ENCODE data around the gene LCN6.
A peak's percentile ranks its signal among the peaks of the same experiment; 100 is the strongest.
"Not testable (repeated sequence)": the region's sequence is repeated elsewhere in the genome, so short reads cannot be mapped to it uniquely, and the experiment has no call there.

Gene LCN6

DNA sequence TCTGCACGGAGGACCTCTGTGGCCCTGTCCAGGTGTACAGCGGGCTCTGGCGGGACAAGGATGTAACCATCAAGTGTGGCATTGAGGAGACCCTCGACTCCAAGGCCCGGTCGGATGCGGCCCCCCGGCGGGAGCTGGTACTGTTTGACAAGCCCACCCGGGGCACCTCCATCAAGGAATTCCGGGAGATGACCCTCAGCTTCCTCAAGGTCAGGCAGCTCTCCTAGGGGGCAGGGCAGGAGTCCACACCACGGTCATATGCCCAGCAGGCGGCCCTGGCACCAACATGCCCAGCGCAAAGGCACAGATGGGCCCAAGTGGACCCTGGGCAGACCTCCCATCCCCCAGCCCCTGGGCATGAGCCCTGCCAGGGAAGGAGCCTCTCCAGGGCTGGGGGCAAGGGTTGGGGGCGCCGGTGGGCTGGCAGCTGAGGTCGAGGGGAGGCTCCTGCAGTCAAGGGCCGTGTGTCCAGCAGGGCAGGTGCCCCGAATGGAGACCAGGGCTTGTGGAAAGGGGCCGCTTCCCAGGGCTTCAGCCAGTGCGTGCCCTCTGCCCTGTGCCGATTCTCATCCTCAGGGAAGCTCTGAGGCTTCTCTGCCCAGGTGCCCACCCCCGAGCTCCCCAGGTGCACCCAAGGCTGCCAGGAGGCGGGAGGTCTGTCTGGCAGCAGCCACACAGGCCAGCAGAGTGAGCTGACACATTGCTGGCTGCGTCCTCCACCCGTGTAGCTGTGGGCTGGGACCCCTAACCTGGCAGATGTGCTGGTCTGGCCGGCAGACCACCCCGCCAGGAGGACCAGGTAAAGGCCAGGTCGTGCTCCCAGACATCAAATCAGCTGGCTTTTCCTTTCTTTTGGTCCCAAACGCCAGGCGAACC, 26.0 kb downstream of the LCN6 start:
- DNase-seq, result peak in 1 of 2 experiments; percentile 52

DNA sequence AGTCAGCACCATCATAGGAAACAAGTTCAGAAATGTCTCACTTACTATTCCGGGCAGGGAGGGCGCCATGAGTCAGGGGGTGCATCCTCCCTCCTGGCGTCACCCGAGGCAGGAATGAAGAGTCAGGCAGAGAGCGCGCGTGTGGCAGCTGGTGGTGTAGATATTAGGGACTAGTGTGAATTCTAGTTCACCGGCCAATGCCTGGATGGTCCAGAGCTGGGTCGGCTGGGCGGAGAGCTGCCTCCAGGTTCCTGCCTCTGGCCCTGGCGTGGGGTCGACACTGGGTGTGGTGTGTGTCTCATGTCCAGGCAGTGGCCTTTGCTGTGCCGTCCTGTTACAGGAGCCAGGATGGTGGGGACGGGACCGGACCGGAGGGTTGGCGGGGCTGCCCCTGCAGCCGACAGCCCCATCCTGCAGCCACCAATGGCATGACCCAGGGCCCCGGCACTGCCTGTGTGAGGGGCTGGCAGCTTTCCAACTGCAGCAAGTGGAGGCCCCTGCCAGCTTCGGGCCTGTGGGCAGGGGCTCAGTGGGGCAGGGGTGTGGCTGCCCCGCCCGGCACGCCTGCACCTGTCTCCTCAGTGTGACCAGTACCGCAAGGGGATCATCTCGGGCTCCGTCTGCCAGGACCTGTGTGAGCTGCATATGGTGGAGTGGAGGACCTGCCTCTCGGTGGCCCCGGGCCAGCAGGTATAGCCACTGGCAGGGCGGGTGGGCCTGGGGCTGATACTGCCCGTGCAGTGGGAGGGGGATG, 26.8 kb downstream of the LCN6 start:
- peak in 1 of 2 experiments; percentile 61 for DNase-seq

DNA sequence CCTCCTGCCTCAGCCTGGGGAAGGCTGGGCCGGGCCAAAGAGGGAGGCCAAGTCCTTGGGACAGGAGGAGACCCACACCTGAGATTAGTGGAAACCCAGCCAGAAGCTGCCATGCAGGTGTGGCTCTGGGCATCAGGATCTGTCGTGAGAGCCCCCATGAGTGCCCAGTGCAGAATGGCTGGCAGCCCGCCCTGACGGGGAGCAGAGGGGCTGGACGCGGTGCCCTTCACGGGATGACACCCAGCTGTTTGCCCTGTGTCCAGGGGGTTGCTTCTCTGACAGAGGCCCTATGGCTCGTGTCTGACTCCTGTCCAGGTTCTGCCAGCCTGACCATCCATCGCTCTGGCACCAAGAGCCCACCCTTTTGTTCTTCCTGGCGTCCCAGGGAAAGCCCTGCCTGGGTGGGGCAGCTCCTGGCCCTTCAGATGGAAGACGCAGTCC, 27.4 kb downstream of the LCN6 start:
- no peak for DNase-seq

DNA sequence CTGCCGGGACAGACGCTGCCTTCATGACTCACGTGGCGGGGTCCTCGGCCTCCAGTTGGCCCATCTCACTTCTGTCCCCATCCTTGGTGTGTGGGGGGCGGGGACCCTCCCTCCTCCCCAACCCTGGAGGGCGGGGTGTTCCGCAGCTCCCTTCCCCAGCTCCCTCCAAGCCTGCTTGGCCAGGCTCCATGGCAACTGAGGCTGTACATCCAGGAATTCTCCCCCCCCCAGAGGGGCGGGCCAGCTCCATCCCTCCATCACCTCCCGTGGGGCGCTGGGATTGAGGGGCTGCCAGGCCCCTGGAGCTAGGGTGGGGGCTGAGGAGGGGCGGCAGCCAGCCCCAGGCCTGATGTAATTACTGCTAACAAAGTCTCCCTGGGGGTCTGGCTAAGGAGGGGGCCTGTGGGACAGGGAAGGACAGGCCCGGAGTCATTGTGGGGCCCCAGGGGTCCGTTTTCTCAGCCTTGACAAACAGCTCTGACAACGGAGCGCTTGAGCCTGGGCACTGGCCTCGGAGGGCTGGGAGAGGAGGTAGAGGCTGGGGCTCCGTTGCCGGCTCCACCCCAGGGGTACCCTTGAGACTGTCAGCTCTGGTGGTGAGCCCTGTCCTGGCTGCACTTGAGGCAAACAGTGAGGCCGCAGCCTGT, 28.0 kb downstream of the LCN6 start:
- no peak for DNase-seq

DNA sequence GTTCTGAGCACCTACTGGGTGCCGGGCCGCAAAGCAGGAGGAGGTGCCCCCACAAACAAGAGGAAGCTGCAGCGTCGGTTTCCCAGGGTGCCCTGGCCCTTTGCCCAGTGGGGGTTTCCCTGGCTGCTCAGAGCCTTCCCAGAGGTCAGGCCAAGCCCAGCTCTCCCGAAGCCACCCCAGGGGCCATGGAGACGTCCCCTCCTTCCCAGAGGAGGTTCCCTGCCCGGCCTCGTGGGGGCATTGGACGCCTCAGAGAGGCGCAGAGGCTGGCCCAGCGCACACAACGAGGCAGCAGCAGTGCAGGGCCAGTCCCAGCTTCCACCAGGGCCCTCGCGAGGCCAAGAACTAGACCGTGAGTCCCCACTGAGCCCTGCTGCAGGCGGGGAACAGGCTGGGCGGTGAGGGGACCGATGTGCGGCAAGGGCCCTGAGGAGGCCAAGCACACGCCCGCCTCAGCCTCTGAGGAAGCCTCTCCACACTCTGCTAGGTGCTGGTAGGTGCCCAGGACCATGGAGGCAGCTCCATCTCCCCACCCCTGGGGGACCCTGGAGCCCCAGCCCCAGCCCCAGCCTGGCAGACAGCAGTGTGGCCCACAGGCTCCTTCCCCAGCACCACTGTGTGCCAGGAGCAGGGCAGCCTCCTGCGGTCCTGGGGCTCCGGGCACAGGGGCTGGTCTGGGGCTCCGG, 29.0 kb downstream of the LCN6 start:
- DNase-seq, result no peak

DNA sequence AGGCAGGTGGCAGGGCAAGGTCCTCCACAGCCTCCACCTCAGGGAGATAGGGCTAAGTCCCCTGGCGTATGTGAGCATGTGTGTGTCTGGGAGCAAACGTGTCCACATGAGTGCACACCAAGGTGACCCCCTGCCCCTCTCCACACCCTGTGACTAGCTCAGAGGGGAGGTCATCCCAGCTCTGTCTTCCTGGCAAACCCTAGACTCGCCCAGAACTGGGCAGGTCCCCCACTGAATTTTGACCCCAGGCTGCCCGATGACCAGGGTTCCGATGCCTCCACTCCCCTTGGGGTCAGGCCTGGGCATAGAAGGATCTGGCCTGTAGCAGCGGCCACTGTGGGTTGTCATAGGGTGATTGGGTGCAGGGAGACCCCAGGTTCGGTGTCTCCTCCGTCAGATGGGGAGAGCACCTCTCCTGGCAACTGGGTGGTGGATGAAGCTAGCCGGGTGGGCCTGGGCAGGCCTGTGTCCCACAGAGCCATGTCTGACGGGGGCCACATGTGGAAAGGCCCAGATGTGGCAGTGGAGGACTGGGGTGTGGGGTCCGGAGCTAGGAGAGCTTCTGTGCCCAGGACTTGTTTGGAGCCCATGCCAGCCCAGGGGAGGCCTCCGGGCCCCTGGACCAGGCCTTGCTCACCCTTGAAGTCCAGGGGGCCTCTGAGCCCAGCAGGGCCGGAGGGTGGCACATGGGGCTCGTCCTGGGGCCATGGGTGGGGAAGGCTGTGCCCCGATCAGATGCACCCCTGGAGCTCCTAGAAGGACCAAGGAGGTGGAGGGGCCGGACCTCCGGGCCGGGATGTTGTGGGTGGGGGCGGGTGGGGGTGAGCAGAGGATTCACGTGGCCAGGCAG, 29.8 kb downstream of the LCN6 start:
- no peak for DNase-seq

DNA sequence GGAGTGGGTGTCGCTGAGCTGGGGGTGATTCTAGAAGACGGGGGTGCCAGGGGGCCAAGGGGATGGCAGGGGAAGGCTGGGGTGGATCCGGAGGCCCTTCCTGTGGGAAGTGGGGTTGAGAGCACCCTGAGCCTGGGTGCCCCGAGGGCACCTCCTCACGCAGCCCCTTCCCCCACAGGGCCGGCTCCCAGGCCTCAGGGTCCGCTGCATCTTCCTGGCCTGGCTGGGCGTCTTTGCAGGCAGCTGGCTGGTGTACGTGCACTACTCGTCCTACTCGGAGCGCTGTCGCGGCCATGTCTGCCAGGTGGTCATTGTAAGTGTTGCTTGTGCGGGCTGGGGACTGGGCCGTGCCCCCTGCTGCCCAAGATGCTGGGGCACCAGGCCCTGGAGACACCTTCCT, 30.9 kb downstream of the LCN6 start:
- DNase-seq, result no peak

DNA sequence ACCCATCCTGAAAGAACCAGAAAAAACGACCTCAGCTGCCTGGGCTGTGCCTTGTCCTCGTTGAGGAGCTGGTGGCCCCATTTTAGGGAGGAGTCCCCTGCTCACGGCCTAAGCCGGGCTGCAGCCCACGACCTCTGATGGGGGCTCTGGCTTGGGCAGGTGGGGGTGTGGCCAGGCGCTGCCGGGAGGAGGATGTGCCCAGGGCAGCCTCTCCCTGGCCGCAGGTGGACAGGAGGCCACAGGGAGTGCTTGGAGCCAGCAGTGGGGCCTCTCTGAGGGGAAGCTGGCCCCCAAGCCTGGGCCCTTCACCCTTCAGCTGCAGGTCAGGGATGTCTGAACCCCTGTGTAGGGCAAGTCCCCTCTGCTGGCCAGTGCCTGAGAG, 33.4 kb downstream of the LCN6 start:
- DNase-seq, result no peak

DNA sequence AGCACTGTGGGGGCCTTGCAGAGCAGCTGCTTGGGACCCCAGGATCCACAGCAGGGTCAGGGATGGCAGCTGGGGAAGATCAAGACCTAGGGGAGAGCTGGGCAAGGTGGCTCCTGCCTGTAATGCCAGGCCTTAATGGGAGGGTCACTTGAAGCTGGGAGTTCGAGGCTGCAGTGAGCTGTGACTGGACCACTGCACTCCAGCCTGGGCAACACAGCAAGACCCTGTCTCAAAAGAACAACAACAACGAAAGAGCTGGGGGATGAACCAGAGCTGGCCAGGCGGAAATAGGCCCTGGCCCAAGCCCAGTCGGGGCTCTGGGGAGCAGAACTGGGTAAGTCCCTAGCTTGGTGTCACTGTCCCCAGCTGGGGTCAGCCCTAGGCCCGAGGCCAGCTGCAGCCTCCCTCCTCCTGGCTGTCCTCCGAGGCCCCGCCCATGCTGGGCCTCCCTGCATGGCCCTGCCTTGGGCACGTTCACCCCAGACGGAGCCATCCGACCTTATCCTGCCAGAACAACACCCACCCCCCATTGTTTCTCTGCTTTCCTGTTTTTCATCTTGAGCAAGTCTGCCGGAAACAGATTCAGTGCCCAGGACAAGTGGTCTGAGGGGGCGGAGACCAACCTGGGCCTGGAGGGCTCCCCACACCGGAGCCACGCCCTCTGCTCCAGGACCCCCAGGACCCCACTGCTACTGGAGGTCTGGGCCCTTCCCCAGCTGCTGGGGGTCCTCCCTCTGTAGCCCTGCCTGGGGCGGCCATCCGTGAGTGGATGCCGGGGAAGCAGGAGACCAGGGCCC, 34.0 kb downstream of the LCN6 start:
- DNase-seq, result no peak

DNA sequence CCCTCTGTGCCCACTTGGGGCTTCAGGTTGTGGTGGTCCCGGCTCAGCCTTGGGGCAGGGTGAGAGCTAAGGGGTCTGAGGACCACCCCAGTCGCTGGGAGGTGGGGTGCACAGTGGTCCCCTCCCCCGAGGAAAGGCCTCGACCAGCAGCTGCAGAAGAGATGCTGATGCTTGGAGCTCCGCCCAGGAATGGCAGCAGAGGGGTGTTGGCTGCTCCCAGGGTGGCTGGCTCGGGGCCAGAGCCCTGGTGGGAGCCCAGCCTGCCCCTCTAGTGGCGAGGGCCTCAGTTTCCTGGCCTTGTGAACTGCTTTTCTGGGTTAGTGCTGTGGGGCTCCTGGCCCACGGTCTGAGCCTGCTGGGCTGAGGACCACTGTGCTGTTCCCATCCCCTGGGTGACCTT, 34.8 kb downstream of the LCN6 start:
- peak in 1 of 2 experiments; percentile 53 for DNase-seq

DNA sequence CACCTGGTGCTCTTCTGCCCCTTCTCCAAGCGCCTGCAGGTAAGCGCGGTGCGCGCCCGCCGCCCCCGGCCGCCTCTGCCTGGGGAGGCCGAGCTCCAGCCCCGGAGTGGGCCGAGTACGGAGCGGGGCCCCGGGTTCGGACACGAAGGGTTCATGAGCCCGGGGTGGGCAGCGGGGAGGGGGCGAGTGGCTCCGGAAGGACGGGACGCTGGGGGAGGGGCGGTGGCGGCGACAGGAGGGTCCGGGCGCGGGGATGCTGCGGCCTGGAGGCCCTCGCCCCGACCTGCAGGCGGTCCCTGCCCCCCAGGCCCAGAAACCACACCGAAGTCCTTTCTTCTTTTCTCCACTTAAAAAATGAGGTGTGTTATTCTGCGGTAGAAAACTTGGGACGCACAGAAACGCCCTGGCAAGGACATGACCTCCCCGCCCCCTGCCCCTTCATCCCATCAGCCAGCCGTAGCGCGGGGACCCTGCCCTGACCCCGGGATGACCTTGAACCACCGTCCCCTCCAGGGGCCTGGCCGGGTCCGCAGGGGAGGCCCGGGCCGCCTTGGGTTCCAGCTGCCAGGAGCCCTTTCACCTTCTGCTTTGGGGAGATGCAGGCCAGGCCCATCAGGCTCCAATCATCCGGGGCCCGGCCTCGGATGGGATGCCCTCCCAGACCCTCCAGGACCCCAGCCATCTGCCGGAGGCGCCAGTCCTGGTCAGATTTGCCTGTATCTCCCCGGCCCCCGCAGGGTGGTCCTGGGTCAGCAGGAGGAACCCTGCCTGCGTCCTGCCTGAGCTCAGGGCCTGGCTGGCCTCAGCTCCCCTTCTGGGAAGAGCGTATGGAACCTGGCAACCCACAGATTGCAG, 35.4 kb downstream of the LCN6 start:
- no peak for DNase-seq

DNA sequence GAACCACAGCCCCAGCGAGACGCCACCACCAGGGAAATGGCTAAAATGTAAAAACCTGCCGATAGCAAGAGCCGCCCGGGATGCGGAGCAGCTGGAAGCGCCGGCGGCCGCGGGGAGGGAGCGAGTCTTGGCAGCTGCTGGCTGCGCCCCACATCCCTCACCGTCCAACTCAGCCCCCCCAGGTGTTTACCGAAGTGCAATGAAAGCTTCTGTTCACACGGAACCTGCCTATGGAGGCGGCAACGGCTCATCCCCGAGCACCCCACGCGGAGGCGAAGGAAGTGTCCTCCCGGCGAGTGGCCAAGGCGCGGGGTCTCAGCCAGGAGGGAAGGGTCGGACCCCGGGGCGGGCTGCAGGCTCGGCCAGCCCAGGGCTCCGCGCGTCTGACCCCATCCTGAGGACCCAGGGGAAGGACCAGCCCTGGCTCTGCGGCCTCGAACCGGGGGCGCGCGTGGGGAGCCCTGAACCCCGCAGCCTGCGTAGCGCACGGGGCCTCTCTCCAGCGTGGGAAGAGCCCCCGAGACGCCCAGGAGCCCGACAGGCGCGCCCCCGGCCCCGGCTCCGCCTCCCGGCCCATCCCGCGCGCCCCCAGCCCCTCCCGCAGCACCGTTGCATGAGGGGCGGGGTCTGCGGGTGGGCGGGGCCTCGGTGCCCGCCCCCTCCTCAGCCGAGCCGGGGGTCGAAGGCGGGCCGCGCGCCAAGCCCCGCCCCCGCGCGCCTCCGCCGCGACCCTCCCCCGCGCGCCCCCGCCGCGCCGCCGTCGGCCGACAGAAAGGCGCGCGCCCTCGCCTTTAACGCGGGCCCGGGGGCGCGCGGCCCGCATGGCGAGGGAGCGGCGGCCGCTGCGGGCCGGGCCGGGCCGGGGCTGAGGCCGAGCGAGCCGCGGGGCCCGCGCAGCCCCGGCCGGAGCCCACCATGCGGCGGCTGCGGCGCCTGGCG, 36.3 kb downstream of the LCN6 start, which contains the start of gene DIPK1B:
DIPK1B (plus strand) TSS at position 822 of the 939 bp plus-strand sequence; CDS start at position 916, 94 bp downstream.
- peak; percentile 38 to 82 for DNase-seq

DNA sequence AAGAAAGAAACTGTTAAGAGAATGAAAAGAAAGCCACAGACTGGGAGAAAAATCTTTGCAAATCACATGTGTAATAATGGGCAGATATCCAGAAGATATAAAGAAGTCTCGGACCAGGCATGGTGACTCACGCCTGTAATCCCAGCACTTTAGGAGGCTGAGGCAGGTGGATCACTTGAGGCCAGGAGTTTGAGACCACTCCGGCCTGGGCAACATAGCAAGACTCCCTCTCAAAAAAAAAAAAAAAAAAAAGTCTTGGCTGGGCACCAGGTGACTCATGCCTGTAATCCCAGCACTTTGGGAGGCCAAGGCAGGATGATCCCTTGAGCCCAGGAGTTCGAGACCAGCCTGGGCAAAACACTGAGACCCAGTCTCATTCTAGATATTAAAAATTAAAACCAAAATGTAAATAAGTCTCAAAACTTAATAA, 37.1 kb downstream of the LCN6 start:
- not testable (repeated sequence) for DNase-seq

DNA sequence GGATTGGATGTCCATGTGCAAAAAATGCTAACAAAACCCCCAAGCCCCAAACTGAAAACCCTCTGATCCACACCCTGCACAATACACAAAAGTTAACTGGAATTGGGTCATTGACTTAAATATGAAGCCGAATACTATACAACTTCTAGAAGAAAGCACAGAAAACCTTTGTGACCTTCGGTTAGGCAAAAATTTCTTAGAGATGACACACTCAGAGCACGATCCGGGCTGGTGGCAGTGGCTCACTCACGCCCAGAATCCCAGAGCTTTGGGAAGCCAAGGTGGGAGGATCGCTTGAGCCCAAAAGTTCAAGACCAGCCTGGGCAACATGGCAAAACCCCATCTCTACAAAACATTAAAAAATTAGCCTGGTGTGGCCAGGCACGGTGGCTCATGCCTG, 37.8 kb downstream of the LCN6 start:
- no peak for DNase-seq

DNA sequence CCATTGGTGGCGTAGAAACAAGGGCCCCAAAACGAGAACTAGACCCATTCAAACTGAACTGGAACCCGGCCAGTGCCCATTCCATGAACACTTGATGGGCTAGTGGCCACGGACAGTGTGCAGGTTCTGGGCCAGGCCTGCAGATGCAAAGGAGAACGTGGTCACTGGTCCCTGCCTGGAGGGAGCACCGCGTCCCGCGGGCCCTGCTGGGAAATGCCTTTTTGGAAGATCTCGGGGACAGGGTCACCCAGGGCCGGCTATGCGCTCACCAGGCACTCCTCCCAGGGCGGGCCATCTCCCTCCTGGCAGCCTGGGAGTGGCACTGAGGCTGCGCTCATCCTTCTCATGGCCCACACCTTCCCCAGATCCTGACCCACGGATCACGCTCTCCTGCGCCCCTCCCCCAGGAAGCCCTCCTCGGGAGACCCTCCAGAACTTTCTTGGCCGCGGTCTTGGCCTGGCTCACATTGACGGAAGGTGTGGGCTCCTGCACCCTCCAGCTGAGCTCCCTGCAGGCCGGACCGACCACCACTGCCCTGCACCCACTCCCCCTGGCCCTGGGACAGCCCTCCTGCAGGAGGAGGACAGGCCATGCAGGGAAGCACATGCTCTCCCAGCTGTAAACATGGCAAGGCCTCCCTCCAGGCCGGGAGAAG, 38.7 kb downstream of the LCN6 start:
- DNase-seq, result no peak

DNA sequence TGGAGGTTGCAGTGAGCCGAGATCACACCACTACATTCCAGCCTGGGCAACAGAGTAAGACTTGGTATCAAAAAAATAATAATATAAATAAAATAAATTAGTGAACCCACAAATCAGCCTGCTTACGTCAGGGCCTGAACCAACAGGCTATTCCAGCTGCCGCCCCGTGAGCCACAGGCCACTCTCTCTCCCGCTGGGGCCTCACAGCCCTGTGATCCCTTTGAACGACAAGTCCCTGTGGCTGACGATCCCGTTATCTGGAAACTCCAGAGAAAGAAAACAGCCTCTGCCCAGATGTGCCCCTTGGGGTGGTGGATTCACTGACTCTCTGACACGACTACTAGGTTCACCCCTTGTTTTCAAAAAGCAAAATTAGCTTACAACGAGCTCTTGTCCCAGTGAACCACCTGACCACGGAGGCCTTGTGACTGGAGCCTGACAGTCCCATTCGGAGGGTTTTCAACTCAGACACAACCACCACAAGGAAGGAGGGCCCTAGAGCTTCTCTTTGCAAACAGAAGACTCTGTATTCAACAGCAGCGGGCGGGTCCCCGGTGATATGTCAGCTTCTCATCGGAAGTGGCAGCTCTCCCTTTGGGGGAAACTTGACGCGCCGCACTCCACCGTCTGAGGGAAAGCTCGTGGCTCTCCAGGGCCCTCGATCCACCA, 40.3 kb downstream of the LCN6 start:
- no peak for DNase-seq

DNA sequence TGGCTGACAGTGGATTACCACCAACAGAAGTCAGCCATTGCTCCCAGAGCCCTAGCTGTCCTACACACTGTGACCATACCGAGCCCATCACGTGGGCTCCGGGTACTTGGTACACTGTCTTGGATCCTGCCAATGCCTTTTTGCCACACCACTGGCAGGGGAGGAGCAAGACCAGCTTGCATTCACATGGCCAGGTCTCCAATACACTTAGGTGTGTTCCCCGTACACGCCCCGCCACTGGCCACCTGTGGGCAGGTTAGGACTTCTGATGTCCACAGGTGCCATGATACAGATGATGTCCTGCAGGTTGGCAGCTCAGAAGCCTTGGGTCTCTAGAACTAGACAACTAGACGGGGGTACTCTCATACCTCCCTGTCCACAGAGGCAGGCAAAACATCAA, 41.3 kb downstream of the LCN6 start:
- no peak for DNase-seq

DNA sequence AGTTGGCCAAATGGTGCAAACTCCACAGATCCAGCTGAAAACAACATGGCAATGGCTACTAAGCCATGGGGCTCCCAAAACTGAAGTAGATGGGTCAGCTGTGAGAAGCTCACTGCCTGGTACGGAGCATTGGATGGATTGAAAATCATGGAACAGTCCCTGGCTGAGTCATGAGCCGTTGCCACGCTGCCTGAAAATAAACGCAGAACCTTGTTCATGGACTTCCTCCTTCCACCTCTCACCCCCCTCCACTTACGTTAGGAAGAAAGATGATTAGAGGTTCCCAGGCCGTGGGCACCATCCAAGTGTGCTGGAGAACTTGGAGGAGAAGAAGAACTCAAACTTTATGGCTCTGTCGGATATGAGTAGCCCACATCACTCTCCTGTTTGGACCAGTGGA, 42.8 kb downstream of the LCN6 start:
- DNase-seq, result no peak

All from NCI-H524 (cell line).